Activated naive CD4-positive, alpha-beta T cell treated with anti-CD3 and anti-CD28 coated beads, Interleukin-2, amount 50 U/mL, for 24 hours (primary cell): ENCODE results near the gene CAPN13.

Experiments
- H3K27ac Mint-ChIP-seq: one replicate; pipeline ENCODE4 v1.8.0; 2021; ENCODE audit warnings: mild to moderate bottlenecking, mixed read lengths
- H3K27me3 Mint-ChIP-seq: one replicate; pipeline ENCODE4 v1.8.0; 2021; ENCODE audit warnings: mixed read lengths
- H3K36me3 Mint-ChIP-seq: one replicate; pipeline ENCODE4 v1.8.0; 2021; ENCODE audit warnings: mixed read lengths
- H3K4me1 Mint-ChIP-seq: one replicate; pipeline ENCODE4 v1.8.0; 2021; ENCODE audit warnings: mixed read lengths
- H3K4me3 Mint-ChIP-seq: one replicate; pipeline ENCODE4 v1.8.0; 2021; ENCODE audit warnings: mild to moderate bottlenecking, mixed read lengths
- H3K9me3 Mint-ChIP-seq: one replicate; pipeline ENCODE4 v1.8.0; 2021; ENCODE audit warnings: mixed read lengths

CAPN13 gene

DNA sequence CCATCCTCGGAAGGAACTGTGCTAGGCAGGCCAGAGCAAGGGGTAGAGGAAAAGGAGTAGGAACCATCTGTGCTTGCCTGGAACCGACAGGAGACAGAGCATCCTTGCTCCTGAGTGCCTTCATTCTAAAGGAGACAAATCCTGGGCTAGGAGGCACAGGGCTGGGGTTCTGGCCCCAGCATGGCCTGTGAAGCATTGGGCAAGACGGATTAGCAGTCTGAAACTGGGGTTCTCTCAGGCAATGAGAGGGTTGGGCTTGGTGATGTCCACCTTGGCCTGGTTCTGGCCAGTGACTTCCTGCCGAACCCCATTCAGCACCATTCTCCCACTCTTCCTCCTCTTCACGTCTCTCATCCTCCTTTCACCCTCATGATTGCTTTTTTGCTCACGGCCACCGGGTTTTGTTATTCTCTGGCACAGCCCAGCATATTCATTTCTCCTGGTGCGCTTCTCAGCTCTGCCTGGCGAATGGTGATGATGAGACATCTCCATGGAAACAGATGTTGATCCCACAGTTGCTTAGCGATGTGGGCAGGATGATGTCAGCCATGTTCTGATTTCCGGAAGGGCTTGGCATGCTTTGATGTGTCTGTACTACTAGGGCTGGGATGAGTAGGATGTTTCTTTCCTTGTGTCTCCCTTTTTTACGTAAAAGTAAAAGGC is 127.7 kb downstream of the CAPN13 start:
- H3K9me3 Mint-ChIP-seq, result no peaks in the 10 kb centered on the region
- H3K4me3 Mint-ChIP-seq, result no peak overlapping the region
- H3K27me3 Mint-ChIP-seq, result no peaks in the 10 kb centered on the region
- H3K27ac Mint-ChIP-seq, result no peak overlapping the region
- H3K4me1 Mint-ChIP-seq, result no peaks in the 10 kb centered on the region
- H3K36me3 Mint-ChIP-seq, result no peaks in the 10 kb centered on the region

DNA sequence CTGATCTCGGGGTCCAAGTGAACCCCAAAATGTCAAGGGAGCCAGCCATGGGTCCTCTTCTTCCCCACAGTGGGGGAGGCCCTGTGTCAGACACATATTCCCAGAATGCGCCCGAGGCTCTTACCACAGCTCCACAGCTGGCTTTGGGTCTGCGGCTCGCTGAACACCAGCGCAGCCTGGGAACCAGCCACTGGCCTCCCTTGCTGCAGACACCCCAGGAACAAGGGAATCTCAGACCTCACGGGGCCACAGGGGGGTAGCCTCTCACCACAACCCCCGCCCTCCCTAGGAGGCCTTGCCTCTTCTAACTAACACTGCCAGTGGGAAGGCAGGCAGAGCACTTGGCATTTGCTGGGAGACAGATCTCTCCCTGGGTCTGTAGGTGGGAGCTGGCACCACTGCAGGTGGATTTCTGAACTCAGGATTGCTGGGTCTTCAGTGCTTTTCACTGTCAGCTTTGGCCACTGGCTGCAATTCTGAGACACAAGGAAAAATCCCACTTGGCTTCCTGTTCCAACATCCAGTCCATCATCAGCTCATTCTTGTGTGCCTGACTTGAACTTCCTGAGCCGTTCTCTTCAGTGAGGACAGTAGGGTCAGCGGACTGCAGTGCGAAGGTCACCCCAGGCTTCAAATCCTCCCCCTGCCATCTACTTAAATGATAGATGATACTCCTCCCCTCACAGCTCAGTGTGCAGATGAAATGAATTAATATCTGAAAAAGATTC is 128.7 kb downstream of the CAPN13 start:
- H3K27me3 Mint-ChIP-seq, result peaks cover 2% of the 10 kb centered on the region
- no peak overlapping the region for H3K4me3 Mint-ChIP-seq
- H3K9me3 Mint-ChIP-seq, result no peaks in the 10 kb centered on the region
- no peak overlapping the region for H3K27ac Mint-ChIP-seq
- H3K4me1 Mint-ChIP-seq, result no peaks in the 10 kb centered on the region
- no peaks in the 10 kb centered on the region for H3K36me3 Mint-ChIP-seq

GRCh38 chr2:30677861-30678385 is 129.3 kb downstream of the CAPN13 start:
- Mint-ChIP-seq H3K27me3 (peaks cover 3% of the 10 kb centered on the region), H3K9me3 (no peaks in the 10 kb centered on the region), H3K36me3 (no peaks in the 10 kb centered on the region), H3K4me3 (no peak overlapping the region), H3K4me1 (no peaks in the 10 kb centered on the region), H3K27ac (no peak overlapping the region)

DNA sequence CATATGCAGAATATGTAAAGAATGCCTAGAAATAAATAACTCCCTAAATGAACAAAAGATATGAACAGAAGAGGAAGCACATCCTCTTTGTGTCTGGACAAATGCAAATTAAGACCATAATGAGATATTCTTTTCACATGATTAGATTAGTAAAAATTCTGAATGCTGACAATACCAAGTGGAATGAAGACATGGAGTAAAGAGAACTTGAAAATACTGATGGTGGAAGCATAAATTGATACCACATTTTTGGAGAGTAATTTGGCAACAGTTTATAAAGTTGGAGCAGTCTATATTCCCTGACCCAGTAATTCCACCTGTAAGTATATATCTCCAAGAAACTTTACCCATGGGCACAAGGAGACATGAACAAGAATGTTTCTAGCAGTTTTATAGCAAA is 130.0 kb downstream of the CAPN13 start:
- H3K27ac Mint-ChIP-seq, result no peak overlapping the region

DNA sequence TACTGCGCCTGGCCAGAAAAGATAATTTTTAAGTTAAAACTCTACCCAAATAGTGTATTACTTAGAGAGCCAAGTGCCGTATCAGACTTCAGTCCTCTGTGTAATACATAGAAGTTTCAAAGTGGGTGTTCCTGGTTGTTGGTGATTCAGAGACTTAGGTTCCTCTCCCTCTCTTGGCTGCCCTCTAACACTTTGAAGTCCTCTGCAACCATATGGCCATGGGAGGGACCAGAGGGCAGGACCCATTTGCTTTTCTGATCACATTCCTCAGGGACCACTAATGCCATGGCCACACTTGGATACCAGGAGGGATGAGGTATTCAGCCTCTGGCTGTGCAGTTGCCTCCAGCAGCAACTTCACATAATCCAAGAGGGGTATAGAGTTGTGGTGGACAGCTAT is 131.5 kb downstream of the CAPN13 start:
- H3K27me3 Mint-ChIP-seq, result peaks cover 8% of the 10 kb centered on the region
- peaks cover 2% of the 10 kb centered on the region for H3K36me3 Mint-ChIP-seq
- no peaks in the 10 kb centered on the region for H3K4me1 Mint-ChIP-seq
- no peak overlapping the region for H3K4me3 Mint-ChIP-seq
- H3K27ac Mint-ChIP-seq, result no peak overlapping the region
- no peaks in the 10 kb centered on the region for H3K9me3 Mint-ChIP-seq

More for the DNA sequence above, 130.0 kb downstream of the CAPN13 start:
- Mint-ChIP-seq H3K4me1 (no peaks in the 10 kb centered on the region), H3K9me3 (no peaks in the 10 kb centered on the region), H3K4me3 (no peak overlapping the region), H3K27me3 (peaks cover 7% of the 10 kb centered on the region), H3K36me3 (no peaks in the 10 kb centered on the region)

GRCh38 chr2:30673127-30673526 is 134.1 kb downstream of the CAPN13 start:
- Mint-ChIP-seq H3K27ac (no peak overlapping the region), H3K36me3 (peaks cover 6% of the 10 kb centered on the region), H3K27me3 (peaks cover 10% of the 10 kb centered on the region), H3K4me3 (no peak overlapping the region), H3K4me1 (no peaks in the 10 kb centered on the region), H3K9me3 (peaks cover 17% of the 10 kb centered on the region)
